Calu3 (cell line): Measurements from ENCODE around the gene SCAP. TPM values are rescaled to one million over a fixed set of nuclear protein-coding genes. Genes with fewer than 3 reads are reported as not detected.

Experiments
- BruUV-seq: library from RNA; stranded (reverse); fragments of 400-500 nt; replicated peaks from 2 replicates; lab custom pipeline; 2021; lab: Mats Ljungman, UMichigan
- CTCF ChIA-PET: fragments of 300-600 bp; sonication (Branson Sonifier 250); formaldehyde crosslinking; loops from one replicate; lab custom pipeline; 2022; ENCODE audit warnings: antibody characterized with exemption; lab: Charles Lee
- DNase-seq: peaks from one replicate; pipeline ENCODE4 v3.0.0; 2022
- H3K27ac Mint-ChIP-seq: one replicate; pipeline ENCODE4 v1.8.0; 2022; ENCODE audit warnings: mixed read lengths; ENCODE audit not compliant: unreplicated experiment
- H3K27me3 Mint-ChIP-seq: one replicate; pipeline ENCODE4 v1.8.0; 2022; ENCODE audit warnings: mixed read lengths; ENCODE audit not compliant: unreplicated experiment
- H3K36me3 Mint-ChIP-seq: one replicate; pipeline ENCODE4 v1.8.0; 2022; ENCODE audit warnings: mild to moderate bottlenecking, moderate library complexity, mixed read lengths; ENCODE audit not compliant: insufficient read depth, unreplicated experiment
- H3K4me1 Mint-ChIP-seq: one replicate; pipeline ENCODE4 v1.8.0; 2022; ENCODE audit warnings: mild to moderate bottlenecking, low read depth, mixed read lengths; ENCODE audit not compliant: unreplicated experiment
- H3K4me3 Mint-ChIP-seq: one replicate; pipeline ENCODE4 v1.8.0; 2022; ENCODE audit warnings: mild to moderate bottlenecking, low read depth, moderate library complexity, mixed read lengths; ENCODE audit not compliant: unreplicated experiment
- H3K9me3 Mint-ChIP-seq: one replicate; pipeline ENCODE4 v1.8.0; 2022; ENCODE audit warnings: low read depth, mixed read lengths; ENCODE audit not compliant: unreplicated experiment
- intact Hi-C: fragments of 100-400 bp; cut with micrococcal nuclease; formaldehyde crosslinking; loops from one replicate; pipeline ENCODE4 v1.10.0; 2022; ENCODE audit not compliant: unreplicated experiment
- total RNA-seq: library from RNA; stranded (reverse); gene quantifications from 2 replicates; pipeline ENCODE4 v1.2.3, GENCODE V29; 2022
- TF ChIP-seq, protein P1 (sequence below): fragments of 200-600 bp; IDR thresholded peaks from one replicate; pipeline ENCODE4 v1.8.0; 2022; ENCODE audit warnings: antibody characterized with exemption; ENCODE audit not compliant: unreplicated experiment

The SCAP gene
- total RNA-seq, 1 experiment from 2014 or later: 74.2 TPM

DNA sequence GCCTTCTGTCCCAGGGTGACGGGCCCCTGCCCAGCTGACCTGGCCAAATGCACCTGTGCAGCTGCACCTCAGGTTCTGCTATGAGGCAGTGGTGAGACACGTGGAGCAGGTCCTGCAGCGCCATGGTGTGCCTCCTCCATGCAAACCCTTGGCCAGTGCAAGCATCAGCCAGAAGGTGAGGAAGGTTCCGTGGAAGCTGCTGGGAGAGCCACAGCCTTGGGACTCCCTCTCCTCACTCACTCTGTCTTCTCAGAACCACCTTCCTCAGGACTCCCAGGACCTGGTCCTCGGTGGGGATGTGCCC is 63.3 kb downstream of the SCAP start:
- BruUV-seq: no TSS peak
- H3K4me3 Mint-ChIP-seq: no peak overlapping the region
- no peaks in the 10 kb centered on the region for H3K9me3 Mint-ChIP-seq
- CTCF ChIA-PET: no interaction called here
- no peaks in the 10 kb centered on the region for H3K4me1 Mint-ChIP-seq
- no peak overlapping the region for H3K27ac Mint-ChIP-seq
- H3K27me3 Mint-ChIP-seq: no peaks in the 10 kb centered on the region
- intact Hi-C loops: no loop called here
- TF ChIP-seq, protein P1, sequence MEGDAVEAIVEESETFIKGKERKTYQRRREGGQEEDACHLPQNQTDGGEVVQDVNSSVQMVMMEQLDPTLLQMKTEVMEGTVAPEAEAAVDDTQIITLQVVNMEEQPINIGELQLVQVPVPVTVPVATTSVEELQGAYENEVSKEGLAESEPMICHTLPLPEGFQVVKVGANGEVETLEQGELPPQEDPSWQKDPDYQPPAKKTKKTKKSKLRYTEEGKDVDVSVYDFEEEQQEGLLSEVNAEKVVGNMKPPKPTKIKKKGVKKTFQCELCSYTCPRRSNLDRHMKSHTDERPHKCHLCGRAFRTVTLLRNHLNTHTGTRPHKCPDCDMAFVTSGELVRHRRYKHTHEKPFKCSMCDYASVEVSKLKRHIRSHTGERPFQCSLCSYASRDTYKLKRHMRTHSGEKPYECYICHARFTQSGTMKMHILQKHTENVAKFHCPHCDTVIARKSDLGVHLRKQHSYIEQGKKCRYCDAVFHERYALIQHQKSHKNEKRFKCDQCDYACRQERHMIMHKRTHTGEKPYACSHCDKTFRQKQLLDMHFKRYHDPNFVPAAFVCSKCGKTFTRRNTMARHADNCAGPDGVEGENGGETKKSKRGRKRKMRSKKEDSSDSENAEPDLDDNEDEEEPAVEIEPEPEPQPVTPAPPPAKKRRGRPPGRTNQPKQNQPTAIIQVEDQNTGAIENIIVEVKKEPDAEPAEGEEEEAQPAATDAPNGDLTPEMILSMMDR: no peak
- H3K36me3 Mint-ChIP-seq: peaks cover 50% of the 10 kb centered on the region
- DNase-seq: no peak

DNA sequence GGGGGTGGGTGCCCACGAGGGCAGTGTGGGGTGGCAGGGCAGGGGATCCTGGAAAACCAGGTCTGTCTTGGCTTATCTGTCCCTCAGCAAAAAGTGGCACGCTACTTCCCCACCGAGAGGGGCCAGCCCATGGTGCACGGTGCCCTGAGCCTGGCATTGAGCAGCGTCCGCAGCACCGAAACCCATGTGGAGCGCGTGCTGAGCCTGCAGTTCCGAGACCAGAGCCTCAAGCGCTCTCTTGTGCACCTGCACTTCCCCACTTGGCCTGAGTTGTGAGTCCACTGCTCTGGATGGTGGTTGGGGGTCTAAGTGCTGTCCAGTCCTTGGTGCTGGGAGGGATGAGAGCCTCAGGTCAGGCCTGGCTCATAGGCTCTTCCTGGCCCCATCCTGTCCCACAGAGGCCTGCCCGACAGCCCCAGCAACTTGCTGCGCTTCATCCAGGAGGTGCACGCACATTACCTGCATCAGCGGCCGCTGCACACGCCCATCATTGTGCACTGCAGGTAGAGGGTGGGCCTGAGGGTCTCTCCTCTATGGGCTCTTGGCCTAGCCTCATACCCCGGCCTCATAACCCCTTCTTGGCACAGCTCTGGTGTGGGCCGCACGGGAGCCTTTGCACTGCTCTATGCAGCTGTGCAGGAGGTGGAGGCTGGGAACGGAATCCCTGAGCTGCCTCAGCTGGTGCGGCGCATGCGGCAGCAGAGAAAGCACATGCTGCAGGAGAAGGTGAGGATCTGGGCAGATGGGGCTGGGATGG is 63.9 kb downstream of the SCAP start:
- no peak for DNase-seq
- peaks cover 55% of the 10 kb centered on the region for H3K36me3 Mint-ChIP-seq
- BruUV-seq: no TSS peak
- no peaks in the 10 kb centered on the region for H3K9me3 Mint-ChIP-seq
- intact Hi-C loops: no loop called here
- no peak overlapping the region for H3K27ac Mint-ChIP-seq
- CTCF ChIA-PET: no interaction called here
- no peaks in the 10 kb centered on the region for H3K4me1 Mint-ChIP-seq
- TF ChIP-seq, protein P1: no peak
- H3K4me3 Mint-ChIP-seq: no peak overlapping the region
- no peaks in the 10 kb centered on the region for H3K27me3 Mint-ChIP-seq

GRCh38 chr3:47410801-47411646 is 64.7 kb downstream of the SCAP start:
- H3K27me3 Mint-ChIP-seq: no peaks in the 10 kb centered on the region
- no peak overlapping the region for H3K4me3 Mint-ChIP-seq
- no peaks in the 10 kb centered on the region for H3K9me3 Mint-ChIP-seq
- H3K36me3 Mint-ChIP-seq: peaks cover 59% of the 10 kb centered on the region
- no peaks in the 10 kb centered on the region for H3K4me1 Mint-ChIP-seq
- no peak overlapping the region for H3K27ac Mint-ChIP-seq
- intact Hi-C loops: no loop called here
- CTCF ChIA-PET: no interaction called here
- DNase-seq: no peak
- TF ChIP-seq, protein P1: no peak
- no TSS peak for BruUV-seq

DNA sequence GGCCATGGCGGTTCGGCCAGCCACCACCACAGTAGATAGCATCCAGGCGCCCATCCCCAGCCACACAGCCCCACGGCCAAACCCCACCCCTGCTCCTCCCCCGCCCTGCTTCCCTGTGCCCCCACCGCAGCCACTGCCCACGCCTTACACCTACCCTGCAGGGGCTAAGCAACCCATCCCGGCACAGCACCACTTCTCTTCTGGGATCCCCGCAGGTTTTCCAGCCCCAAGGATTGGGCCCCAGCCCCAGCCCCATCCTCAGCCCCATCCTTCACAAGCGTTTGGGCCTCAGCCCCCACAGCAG is 65.4 kb downstream of the SCAP start:
- CTCF ChIA-PET: no interaction called here
- H3K27me3 Mint-ChIP-seq: no peaks in the 10 kb centered on the region
- DNase-seq: no peak
- H3K9me3 Mint-ChIP-seq: no peaks in the 10 kb centered on the region
- peaks cover 54% of the 10 kb centered on the region for H3K36me3 Mint-ChIP-seq
- BruUV-seq: no TSS peak
- TF ChIP-seq, protein P1: no peak
- intact Hi-C loops: no loop called here
- H3K4me3 Mint-ChIP-seq: no peak overlapping the region
- no peak overlapping the region for H3K27ac Mint-ChIP-seq
- no peaks in the 10 kb centered on the region for H3K4me1 Mint-ChIP-seq
